ENCODE results near the gene OSBPL7. TPM values are rescaled to one million over a fixed set of nuclear protein-coding genes. Genes with fewer than 3 reads are reported as not detected.

The OSBPL7 gene
- total RNA-seq, 1 experiment from 2014 or later, result 13.0 TPM

GRCh38 chr17:47850373-47850691 lies 28.7 kb upstream of the OSBPL7 start:
- Histone ChIP-seq H3K79me2 (ENCODE audit: insufficient read depth, low read length) (no peaks in the 10 kb centered on the region), H2BK15ac (ENCODE audit: low read depth, low read length) (no peak overlapping the region), H3K14ac (ENCODE audit: insufficient read depth, low read length) (no peak overlapping the region), H2BK20ac (ENCODE audit: low read depth, low read length, poor library complexity, severe bottlenecking) (no peak overlapping the region), H4K5ac (ENCODE audit: insufficient read length, low read depth, low read length) (no peak overlapping the region), H3T11ph (ENCODE audit: low read length) (no peak overlapping the region), H3K4ac (ENCODE audit: low read depth, low read length) (no peak overlapping the region), H3K18ac (ENCODE audit: insufficient read length, low read depth, low read length) (no peak overlapping the region), H4K91ac (ENCODE audit: insufficient read length, low read depth, low read length) (no peak overlapping the region), H2BK120ac (ENCODE audit: low read depth, low read length, poor library complexity, severe bottlenecking) (no peak overlapping the region), H3K56ac (ENCODE audit: insufficient read length, low read depth, low read length) (no peak overlapping the region), H3K23me2 (ENCODE audit: insufficient read length, low read depth, low read length, poor library complexity, severe bottlenecking) (peaks cover 27% of the 10 kb centered on the region), H3K4me1 (ENCODE audit: insufficient read depth, low read length) (peaks cover 7% of the 10 kb centered on the region), H2BK12ac (ENCODE audit: insufficient read length, low read depth, low read length) (no peak overlapping the region), H3K27me3 (ENCODE audit: insufficient read depth, low read length) (peaks cover 71% of the 10 kb centered on the region), H2BK5ac (ENCODE audit: insufficient read length, low read length) (no peak overlapping the region), H3K23ac (ENCODE audit: insufficient read length, low read depth, low read length) (no peak overlapping the region), H2AK5ac (ENCODE audit: insufficient read length, low read length) (no peak overlapping the region), H3K4me2 (ENCODE audit: insufficient read depth, insufficient read length, low read length) (peak overlapping the region; percentile 75), H4K20me1 (ENCODE audit: control insufficient read depth, insufficient read depth, insufficient read length) (no peaks in the 10 kb centered on the region), H3K79me1 (ENCODE audit: insufficient read depth, low read depth, low read length, poor library complexity, severe bottlenecking) (no peaks in the 10 kb centered on the region), H4K8ac (replicated peaks; ENCODE audit: insufficient read length, low read depth, low read length) (no peak overlapping the region), H3K9me3 (ENCODE audit: control insufficient read depth, low read depth, low read length) (no peaks in the 10 kb centered on the region), H3K27ac (ENCODE audit: insufficient read length, low read depth, low read length) (no peak overlapping the region), H3K9ac (ENCODE audit: extremely low read depth, insufficient read length, low read length) (peak overlapping the region; percentile 20), H2AFZ (ENCODE audit: low read length) (no peak overlapping the region)
- H3K27ac Mint-ChIP-seq, result no peak overlapping the region; a peak in 1 of 7 replicates
- H3K9me3 Mint-ChIP-seq, result no peaks in the 10 kb centered on the region; a peak in 2 of 5 replicates
- peaks cover 0 to 2% (median 0%) of the 10 kb centered on the region in 3 experiments; a peak in 1 of 7 replicates for H3K36me3 Mint-ChIP-seq (ENCODE audit: insufficient read depth in 1 of 3, low read depth in 3 of 3)
- no CpG with 5 or more reads among the region's 9 CpGs for WGBS (ENCODE audit: extremely low coverage, insufficient read length, low lambda C conversion rate)
- no peak for TF ChIP-seq CTCF (conservative IDR thresholded peaks at IDR 0.05)
- no peak for DNase-seq
- peak overlapping the region; percentile 62 to 83 for H3K4me3 Mint-ChIP-seq
- peaks cover 44 to 49% of the 10 kb centered on the region in 2 experiments for H3K4me1 Mint-ChIP-seq
- peaks cover 96% of the 10 kb centered on the region for H3K27me3 Mint-ChIP-seq (ENCODE audit: low read depth)

Measured in H9 (cell line).